ENCODE results near the gene ADAMTS19.

ADAMTS19 gene

DNA sequence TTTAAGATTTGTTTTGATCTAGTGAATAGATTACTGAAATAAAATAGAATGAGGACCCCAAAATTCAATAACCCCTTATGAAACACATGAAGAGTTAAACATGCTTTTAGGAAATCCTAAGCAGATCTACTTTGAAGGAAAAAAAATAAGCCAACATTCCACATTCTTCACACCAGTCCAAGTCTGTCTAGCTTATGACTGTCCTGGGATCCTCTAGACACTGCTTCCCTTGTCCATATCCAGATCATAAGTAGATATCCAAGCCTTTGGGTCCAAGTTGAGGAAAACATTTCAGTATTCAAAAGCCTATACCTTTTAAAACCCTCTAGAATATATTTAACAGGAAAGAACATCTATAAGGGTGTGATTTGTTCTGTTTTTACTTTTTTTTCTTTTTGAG lies 228.9 kb downstream of the ADAMTS19 start:
- H3K27me3 ChIP-seq (ENCODE audit: insufficient read depth, poor library complexity, severe bottlenecking): no peaks in the 10 kb centered on the region
- no peak overlapping the region for H3K27ac ChIP-seq (replicated peaks)
- TF ChIP-seq REST (IDR thresholded peaks at IDR 0.05; ENCODE audit: insufficient replicate concordance, low read depth) (no peak), POLR2AphosphoS5 (IDR thresholded peaks at IDR 0.05; ENCODE audit: low read depth) (no peak), SPI1 (IDR thresholded peaks at IDR 0.05; ENCODE audit: borderline replicate concordance, low read depth) (no peak), GABPA (IDR thresholded peaks at IDR 0.05; ENCODE audit: low read depth) (no peak)
- TF ChIP-seq, protein P1, sequence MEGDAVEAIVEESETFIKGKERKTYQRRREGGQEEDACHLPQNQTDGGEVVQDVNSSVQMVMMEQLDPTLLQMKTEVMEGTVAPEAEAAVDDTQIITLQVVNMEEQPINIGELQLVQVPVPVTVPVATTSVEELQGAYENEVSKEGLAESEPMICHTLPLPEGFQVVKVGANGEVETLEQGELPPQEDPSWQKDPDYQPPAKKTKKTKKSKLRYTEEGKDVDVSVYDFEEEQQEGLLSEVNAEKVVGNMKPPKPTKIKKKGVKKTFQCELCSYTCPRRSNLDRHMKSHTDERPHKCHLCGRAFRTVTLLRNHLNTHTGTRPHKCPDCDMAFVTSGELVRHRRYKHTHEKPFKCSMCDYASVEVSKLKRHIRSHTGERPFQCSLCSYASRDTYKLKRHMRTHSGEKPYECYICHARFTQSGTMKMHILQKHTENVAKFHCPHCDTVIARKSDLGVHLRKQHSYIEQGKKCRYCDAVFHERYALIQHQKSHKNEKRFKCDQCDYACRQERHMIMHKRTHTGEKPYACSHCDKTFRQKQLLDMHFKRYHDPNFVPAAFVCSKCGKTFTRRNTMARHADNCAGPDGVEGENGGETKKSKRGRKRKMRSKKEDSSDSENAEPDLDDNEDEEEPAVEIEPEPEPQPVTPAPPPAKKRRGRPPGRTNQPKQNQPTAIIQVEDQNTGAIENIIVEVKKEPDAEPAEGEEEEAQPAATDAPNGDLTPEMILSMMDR (IDR thresholded peaks at IDR 0.05; ENCODE audit: insufficient read depth, low read length): no peak
- no peak for DNase-seq (ENCODE audit: low read depth in 1 of 2, low spot score in 1 of 2)
- no peak overlapping the region for H3K4me3 ChIP-seq (replicated peaks; ENCODE audit: insufficient read depth, low read length)

DNA sequence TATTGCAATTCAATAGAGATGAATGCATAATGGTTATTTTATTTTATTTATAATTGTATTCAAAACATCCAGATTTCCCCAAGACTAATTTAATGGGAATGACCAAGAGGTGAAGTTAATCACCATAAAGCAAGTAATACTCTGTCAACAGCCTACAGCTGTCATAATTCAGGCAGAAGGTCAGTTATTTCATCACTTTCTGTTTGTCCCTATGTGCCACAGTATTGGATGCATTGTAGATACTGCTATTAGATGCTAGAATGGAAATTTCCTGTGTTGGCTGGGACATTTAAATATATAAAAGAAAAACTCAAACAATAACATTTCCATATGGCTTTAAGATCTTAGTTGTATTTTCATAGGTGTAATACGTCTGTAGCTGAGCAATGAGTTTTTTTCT lies 231.1 kb downstream of the ADAMTS19 start:
- TF ChIP-seq, protein P1 (IDR thresholded peaks at IDR 0.05; ENCODE audit: insufficient read depth, low read length): no peak
- TF ChIP-seq REST (IDR thresholded peaks at IDR 0.05; ENCODE audit: insufficient replicate concordance, low read depth) (no peak), POLR2AphosphoS5 (IDR thresholded peaks at IDR 0.05; ENCODE audit: low read depth) (no peak), SPI1 (IDR thresholded peaks at IDR 0.05; ENCODE audit: borderline replicate concordance, low read depth) (no peak), GABPA (IDR thresholded peaks at IDR 0.05; ENCODE audit: low read depth) (no peak)
- no peaks in the 10 kb centered on the region for H3K27me3 ChIP-seq (ENCODE audit: insufficient read depth, poor library complexity, severe bottlenecking)
- H3K27ac ChIP-seq (replicated peaks): no peak overlapping the region
- DNase-seq (ENCODE audit: low read depth in 1 of 2, low spot score in 1 of 2): no peak
- no peak overlapping the region for H3K4me3 ChIP-seq (replicated peaks; ENCODE audit: insufficient read depth, low read length)

GRCh38 chr5:129696636-129697035 lies 236.5 kb downstream of the ADAMTS19 start:
- Histone ChIP-seq H3K27ac (replicated peaks) (no peak overlapping the region), H3K27me3 (ENCODE audit: insufficient read depth, poor library complexity, severe bottlenecking) (no peaks in the 10 kb centered on the region), H3K4me3 (replicated peaks; ENCODE audit: insufficient read depth, low read length) (no peak overlapping the region)
- no peak for TF ChIP-seq REST (IDR thresholded peaks at IDR 0.05; ENCODE audit: insufficient replicate concordance, low read depth)
- TF ChIP-seq, protein P1 (IDR thresholded peaks at IDR 0.05; ENCODE audit: insufficient read depth, low read length): no peak
- TF ChIP-seq SPI1 (IDR thresholded peaks at IDR 0.05; ENCODE audit: borderline replicate concordance, low read depth): no peak
- TF ChIP-seq GABPA (IDR thresholded peaks at IDR 0.05; ENCODE audit: low read depth): no peak
- TF ChIP-seq POLR2AphosphoS5 (IDR thresholded peaks at IDR 0.05; ENCODE audit: low read depth): no peak
- no peak for DNase-seq (ENCODE audit: low read depth in 1 of 2, low spot score in 1 of 2)
